Dedifferentiated amniotic fluid mesenchymal stem cell (primary cell): ENCODE data around the gene STARD13.
A peak's percentile ranks its signal among the peaks of the same experiment; 100 is the strongest.
"Not testable (repeated sequence)": the region's sequence is repeated elsewhere in the genome, so short reads cannot be mapped to it uniquely, and the experiment has no call there.

Source experiments
- DNase-seq: peaks from one replicate; pipeline ENCODE4 v3.0.0-alpha.2; 2016; ENCODE audit errors: extremely low spot score

Gene STARD13

DNA sequence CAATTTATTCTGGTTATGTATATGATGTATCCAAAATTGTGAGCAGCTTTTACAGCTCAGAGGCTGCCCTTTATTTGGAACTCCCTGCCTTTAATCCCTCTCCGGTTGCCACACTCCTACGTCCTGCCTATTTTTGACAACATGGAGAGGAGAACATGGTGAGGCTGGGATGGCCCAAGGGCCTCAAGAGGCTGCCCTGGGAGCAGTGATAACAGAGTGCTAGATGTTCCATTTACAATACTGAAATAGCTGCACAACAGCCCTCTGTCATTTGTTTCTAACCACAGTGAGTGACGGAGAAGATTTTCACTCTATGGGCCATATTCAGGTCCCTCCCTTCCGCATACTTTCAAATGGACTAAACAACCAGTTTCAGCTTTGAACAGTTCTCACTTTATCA, 33.4 kb downstream of the STARD13 start:
- no peak for DNase-seq

- DNase-seq, result peak; percentile 81
These were observed 34.4 kb downstream of the STARD13 start for GRCh38 chr13:33251131-33251661.

GRCh38 chr13:33250609-33251008, 34.9 kb downstream of the STARD13 start:
- DNase-seq, result no peak

GRCh38 chr13:33249894-33250293, 35.7 kb downstream of the STARD13 start:
- no peak for DNase-seq

DNA sequence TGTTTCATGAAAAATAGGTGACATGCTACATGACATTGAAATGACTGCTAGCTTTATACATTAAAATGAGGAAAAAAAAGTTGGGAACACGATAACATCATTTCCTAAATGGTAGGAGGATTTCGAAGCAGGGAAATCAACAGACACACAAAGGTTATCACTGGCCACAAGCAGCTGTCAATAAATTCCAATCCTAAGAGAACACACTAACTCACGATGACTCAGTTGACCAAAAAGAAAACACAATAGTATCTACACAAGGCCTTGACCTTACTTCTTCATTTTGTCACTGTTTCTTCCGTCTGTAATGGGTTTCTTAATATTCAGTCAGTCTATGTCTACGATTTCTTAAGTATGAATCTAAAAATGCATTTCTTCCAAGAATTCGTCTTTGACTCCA, 36.5 kb downstream of the STARD13 start:
- no peak for DNase-seq

GRCh38 chr13:33245505-33246158, 39.9 kb downstream of the STARD13 start:
- no peak for DNase-seq

DNA sequence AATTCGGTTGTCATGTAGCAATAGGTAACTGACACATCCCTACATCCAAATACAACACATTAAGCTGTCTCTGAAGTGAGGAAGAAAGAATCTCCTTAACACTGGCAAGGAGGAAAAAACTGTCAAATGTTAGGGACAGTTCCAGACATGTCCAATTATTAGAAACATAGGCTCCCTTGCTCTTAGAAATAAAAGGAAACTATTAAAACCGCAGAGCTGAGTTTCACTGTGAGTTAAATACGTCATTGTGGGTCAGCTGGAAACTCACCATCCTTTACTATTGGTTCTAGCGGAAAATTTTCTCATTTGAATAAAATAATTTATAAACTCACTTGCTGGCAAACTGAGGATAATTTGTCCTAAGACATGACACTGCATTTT, 40.7 kb downstream of the STARD13 start:
- DNase-seq, result no peak

GRCh38 chr13:33244210-33244906, 41.2 kb downstream of the STARD13 start:
- DNase-seq, result no peak

- no peak for DNase-seq
These were observed 42.5 kb downstream of the STARD13 start for GRCh38 chr13:33242984-33243617.

GRCh38 chr13:33242372-33242771, 43.2 kb downstream of the STARD13 start:
- DNase-seq, result not testable (repeated sequence)

- peak; percentile 86 for DNase-seq
These were observed 49.5 kb downstream of the STARD13 start for GRCh38 chr13:33236021-33236420.

GRCh38 chr13:33235564-33235963, 50.0 kb downstream of the STARD13 start:
- no peak for DNase-seq

- DNase-seq, result no peak
These were observed 50.5 kb downstream of the STARD13 start for GRCh38 chr13:33235078-33235477.

DNA sequence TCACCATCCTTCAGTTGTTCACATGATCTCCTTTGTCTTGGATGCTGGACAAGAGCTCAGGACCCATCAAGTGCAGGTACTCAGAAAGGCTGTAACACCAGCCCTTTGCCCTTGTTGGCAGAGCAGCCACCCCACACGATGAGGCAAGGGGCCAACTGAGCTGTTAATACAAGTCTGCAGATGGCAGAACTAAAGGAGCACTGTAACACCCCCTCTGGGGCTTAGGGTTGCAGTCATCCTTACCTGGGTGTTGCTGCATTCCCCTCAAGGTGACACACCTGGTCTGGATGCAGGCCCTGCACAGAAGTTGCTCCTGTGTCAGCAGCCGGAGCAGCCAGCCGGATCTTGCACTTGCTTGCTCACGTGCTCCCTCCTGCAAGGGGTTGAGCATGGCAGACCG, 52.0 kb downstream of the STARD13 start:
- no peak for DNase-seq

GRCh38 chr13:33232883-33233282, 52.7 kb downstream of the STARD13 start:
- no peak for DNase-seq

- no peak for DNase-seq
These were observed 54.2 kb downstream of the STARD13 start for GRCh38 chr13:33231339-33231738.

- peak; percentile 49 for DNase-seq
These were observed 55.2 kb downstream of the STARD13 start for GRCh38 chr13:33230178-33230881.

DNA sequence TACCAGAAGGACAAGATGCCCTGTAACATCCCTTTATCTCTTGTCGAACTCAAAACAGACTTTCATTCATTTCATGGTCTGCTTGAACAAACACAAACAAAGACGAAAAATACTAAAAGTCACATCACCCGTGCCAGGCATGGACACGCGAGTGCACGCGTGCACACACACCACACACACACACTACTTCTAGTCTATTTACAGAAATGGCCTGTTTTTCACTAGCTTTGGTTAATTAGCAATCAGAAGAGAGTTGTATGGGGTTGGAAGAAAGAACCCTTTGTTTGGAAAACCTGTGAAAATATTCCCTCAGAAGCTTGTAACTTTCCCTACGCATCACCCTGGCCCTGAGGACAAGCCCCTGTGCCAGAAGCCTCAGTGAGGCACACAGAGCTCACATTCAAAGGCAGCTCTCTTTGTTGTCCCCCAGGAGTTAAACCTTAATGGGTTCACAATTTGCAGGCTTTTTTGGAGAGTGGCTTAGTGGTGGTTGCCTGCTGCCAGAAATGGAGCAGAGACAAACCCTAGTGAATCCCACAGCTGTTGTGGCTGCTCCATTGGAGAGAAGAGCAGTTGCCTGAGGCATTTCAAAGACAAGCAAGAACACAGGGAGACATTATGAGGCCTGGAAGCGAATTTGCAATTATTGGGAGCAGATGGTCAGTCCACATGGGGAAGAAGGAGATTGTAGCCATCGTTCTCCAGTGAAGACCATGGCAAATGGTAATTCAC, 55.9 kb downstream of the STARD13 start:
- DNase-seq, result no peak

DNA sequence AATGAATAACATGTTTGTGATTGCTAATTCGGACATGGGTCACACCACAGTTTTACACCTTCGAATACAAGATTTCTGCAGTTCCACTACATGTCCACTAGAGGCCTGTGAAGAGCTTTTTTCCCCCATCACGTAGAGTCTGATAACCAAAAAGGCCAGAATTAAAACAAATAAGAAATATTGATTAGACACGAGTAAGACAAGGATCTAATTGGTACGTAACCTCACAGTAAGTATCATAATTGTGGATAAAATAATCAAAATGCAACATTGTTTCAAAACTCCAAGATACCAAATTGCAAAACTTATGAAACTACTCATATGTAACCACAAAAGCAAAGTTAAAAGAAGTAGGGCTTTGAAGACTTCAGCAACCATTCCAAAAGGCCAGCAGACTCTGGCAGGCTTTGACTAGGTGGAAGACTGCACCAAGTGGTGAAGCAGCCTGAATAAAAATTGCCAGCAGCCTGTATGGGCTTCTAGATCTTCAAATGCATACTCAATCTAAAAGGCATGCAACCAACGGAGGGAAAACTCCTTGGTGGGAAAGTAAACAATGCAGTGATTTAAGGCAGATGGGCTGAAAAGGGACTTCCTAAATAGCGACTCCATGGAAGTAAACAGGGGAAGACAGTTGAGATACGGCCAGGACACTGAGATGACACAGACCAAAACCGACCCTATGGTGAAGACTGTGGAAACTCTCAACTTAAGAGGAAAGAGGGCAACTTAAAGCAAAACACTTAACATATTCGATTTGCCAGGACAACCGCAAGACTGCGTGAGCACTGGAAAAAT, 56.7 kb downstream of the STARD13 start:
- DNase-seq, result peak; percentile 77

DNA sequence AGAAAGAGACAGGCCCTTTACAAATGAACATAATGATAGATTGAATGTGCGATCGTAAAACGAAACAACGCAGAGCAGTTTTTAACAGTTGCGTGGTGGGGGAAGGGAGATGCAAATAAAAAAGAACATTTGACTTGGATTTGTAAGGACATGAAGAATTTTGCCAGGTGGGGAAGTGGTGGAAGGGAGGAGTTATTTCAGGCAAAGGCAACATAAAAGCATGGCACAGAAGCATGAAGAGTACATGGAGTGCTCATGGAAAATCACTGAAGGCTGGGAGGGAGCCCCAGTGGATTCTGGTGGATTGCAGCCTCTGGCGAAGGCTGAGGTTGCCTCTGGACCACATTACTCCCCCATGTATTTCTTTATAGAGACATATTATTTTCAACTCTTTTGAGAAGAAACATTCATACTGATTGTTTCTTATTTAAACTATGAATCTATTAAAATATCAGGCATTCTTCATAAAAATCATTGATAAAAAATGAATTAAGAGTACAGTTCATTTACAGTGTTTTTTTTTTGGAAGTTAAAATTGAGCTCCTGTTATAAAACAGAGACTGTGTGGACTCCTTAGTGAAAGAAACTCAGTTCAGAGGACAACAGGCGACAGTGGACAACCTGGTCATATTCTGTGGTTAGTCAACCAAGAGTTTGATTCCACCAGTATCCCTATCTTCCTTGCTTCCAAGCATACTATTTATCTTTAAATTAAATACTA, 57.5 kb downstream of the STARD13 start:
- no peak for DNase-seq
